Measurements from ENCODE around the gene SFXN3. TPM values are rescaled to one million over a fixed set of nuclear protein-coding genes. Genes with fewer than 3 reads are reported as not detected.

SFXN3 gene
- total and polyA plus RNA-seq, 2 of the 13 experiments (the other 11 are each of a cell fraction or from before 2014, with no cell fraction given) = 16.8 to 71.5 TPM

- TF ChIP-seq ZNF543 (CRISPR knock-in tag; IDR thresholded peaks at IDR 0.05) (no peak; the same call in 1 of the 2 replicates), TOE1 (CRISPR knock-in tag; IDR thresholded peaks at IDR 0.05) (no peak), FOXP1 (IDR thresholded peaks at IDR 0.05) (no peak), FOXP1 (CRISPR knock-in tag; IDR thresholded peaks at IDR 0.05) (peak; percentile 31; the same call in 1 of the 2 replicates), ZNF317 (CRISPR knock-in tag; IDR thresholded peaks at IDR 0.05) (no peak), PHF5A (CRISPR knock-in tag; IDR thresholded peaks at IDR 0.05; ENCODE audit: low read depth, unreplicated experiment) (no peak), RARG (CRISPR knock-in tag; IDR thresholded peaks at IDR 0.05; ENCODE audit: low read depth) (no peak), CREM (IDR thresholded peaks at IDR 0.05) (no peak), CREM (CRISPR knock-in tag; IDR thresholded peaks at IDR 0.05) (no peak), ZNF800 (CRISPR knock-in tag; IDR thresholded peaks at IDR 0.05) (peak; percentile 40; the same call in 1 of the 2 replicates), GFI1 (CRISPR knock-in tag; IDR thresholded peaks at IDR 0.05; ENCODE audit: borderline replicate concordance) (no peak), ZNF121 (CRISPR knock-in tag; IDR thresholded peaks at IDR 0.05) (peak; percentile 55), GMEB1 (CRISPR knock-in tag; IDR thresholded peaks at IDR 0.05; ENCODE audit: borderline replicate concordance) (peak; percentile 69; the same call in 1 of the 2 replicates), LCORL (IDR thresholded peaks at IDR 0.05) (no peak), LCORL (CRISPR knock-in tag; IDR thresholded peaks at IDR 0.05) (peak; percentile 36; the same call in 1 of the 2 replicates), IRF2 (CRISPR knock-in tag; IDR thresholded peaks at IDR 0.05) (peak; percentile 48; the same call in 1 of the 2 replicates), UBTF (CRISPR knock-in tag; IDR thresholded peaks at IDR 0.05) (peak; percentile 99), ZBTB44 (CRISPR knock-in tag; IDR thresholded peaks at IDR 0.05) (0 out of 2 replicates have a peak, but pooled peaks have one; percentile 49), ZNF558 (CRISPR knock-in tag; IDR thresholded peaks at IDR 0.05; ENCODE audit: borderline replicate concordance) (no peak; the same call in 1 of the 2 replicates), ZNF574 (CRISPR knock-in tag; IDR thresholded peaks at IDR 0.05) (peak; percentile 98)
Measured at GRCh38 chr10:100997360-100998182, 33.5 kb upstream of the SFXN3 start (continued).
